ENCODE measurements around the gene ZGPAT.

GRCh38 chr20:63679799-63680305, 28.0 kb upstream of the ZGPAT start:
- no peak for TF ChIP-seq CTCF (conservative IDR thresholded peaks at IDR 0.05; ENCODE audit: low read length)
- TF ChIP-seq EZH2phosphoT487 (IDR thresholded peaks at IDR 0.05; ENCODE audit: borderline replicate concordance): no peak
